Testis (tissue), 3 donors: ENCODE measurements around the gene MTAP. TPM values are rescaled to one million over a fixed set of nuclear protein-coding genes. Genes with fewer than 3 reads are reported as not detected.

ENCODE experiments used
- DNase-seq: peaks from one replicate; pipeline ENCODE4 v3.0.0-alpha.2; 2019
- H3K27ac ChIP-seq, 2 donors: fragments of 200-600 bp; sonication (generic); one replicate each; pipeline ENCODE4 v1.5.1; 2019
- H3K27me3 ChIP-seq: fragments of 200-600 bp; sonication (generic); one replicate; pipeline ENCODE4 v1.5.1; 2019
- H3K36me3 ChIP-seq: fragments of 200-600 bp; sonication (generic); one replicate; pipeline ENCODE4 v1.5.1; 2017; ENCODE audit warnings: low read depth; ENCODE audit errors: missing control alignments
- H3K4me1 ChIP-seq: fragments of 200-600 bp; sonication (generic); one replicate; pipeline ENCODE4 v1.5.1; 2019
- H3K4me3 ChIP-seq, 2 donors: fragments of 200-600 bp; sonication (generic); one replicate each; pipeline ENCODE4 v1.5.1; 2017 to 2019
- H3K9me3 ChIP-seq: fragments of 200-600 bp; sonication (generic); one replicate; pipeline ENCODE4 v1.5.1; 2017
- CTCF ChIP-seq, 3 experiments: fragments of 450-650 bp in 2 of 3; fragments of 200-600 bp in 1 of 3; sonication (generic) in 1 of 3; IDR thresholded peaks; one replicate each; pipeline ENCODE4 v1.5.1; 2016 to 2019; ENCODE audit warnings: antibody characterized with exemption in 3 of 3, mild to moderate bottlenecking in 2 of 3, moderate library complexity in 1 of 3
- POLR2A ChIP-seq: fragments of 450-650 bp; IDR thresholded peaks from one replicate; pipeline ENCODE4 v1.6.1; 2017; ENCODE audit warnings: antibody characterized with exemption, mild to moderate bottlenecking, moderate library complexity
- WGBS, 2 donors: methylation state at CpG; one replicate each; pipeline ENCODE4 v1.1.5; 2018; 5-methylcytosine and 5-hydroxymethylcytosine counted together
- intact Hi-C: fragments of 100-400 bp; cut with DNase I; formaldehyde crosslinking; loops from one replicate; pipeline ENCODE4 v1.15.1; 2023; ENCODE audit warnings: low total_unique reads
- polyA plus RNA-seq: library from polyadenylated mRNA; stranded (reverse); fragments of 350-450 nt; fragmentation: Illumina TruSeq; extraction: RNeasy Lipid Tissue Mini Kit (QIAGEN cat#74804); gene quantifications from one replicate; pipeline ENCODE4 v1.2.3, GENCODE V29; 2014; ENCODE audit warnings: low read depth, low replicate concordance; ENCODE audit not compliant: insufficient read depth
- total RNA-seq, 2 donors: library from RNA; depleted of rRNA; stranded (reverse); fragments of >200 nt; gene quantifications; one replicate each; pipeline ENCODE4 v1.2.3, GENCODE V29; 2016

Gene MTAP
- total and polyA plus RNA-seq, 3 donors from 2014 or later = 18.2 to 21.2 (median 19.3) TPM

GRCh38 chr9:21931428-21931827 lies 129.0 kb downstream of the MTAP start:
- no peaks in the 10 kb centered on the region for H3K27me3 ChIP-seq
- no peak for TF ChIP-seq POLR2A
- no peak for TF ChIP-seq CTCF (IDR thresholded peaks at IDR 0.05)
- WGBS, 2 donors = 73 to 85% methylated on average over 1 of the region's 1 CpG

GRCh38 chr9:21933281-21933680 lies 130.8 kb downstream of the MTAP start:
- no peaks in the 10 kb centered on the region for H3K9me3 ChIP-seq
- intact Hi-C loops = no loop called here
- DNase-seq = no peak

More at GRCh38 chr9:21931428-21931827, 129.0 kb downstream of the MTAP start:
- Histone ChIP-seq H3K27ac (no peak overlapping the region), H3K9me3 (no peaks in the 10 kb centered on the region), H3K4me1 (no peaks in the 10 kb centered on the region), H3K36me3 (no peaks in the 10 kb centered on the region), H3K4me3 (no peak overlapping the region)
- DNase-seq = no peak
- intact Hi-C loops = no loop called here

GRCh38 chr9:21933865-21934264 lies 131.4 kb downstream of the MTAP start:
- no peak overlapping the region for H3K27ac ChIP-seq
- no peak overlapping the region for H3K4me3 ChIP-seq
- no peaks in the 10 kb centered on the region for H3K36me3 ChIP-seq
- WGBS, 2 donors = 93 to 97% methylated on average over 2 of the region's 2 CpGs
- no peak for DNase-seq
- TF ChIP-seq CTCF (IDR thresholded peaks at IDR 0.05) = no peak
- TF ChIP-seq POLR2A = no peak
- H3K9me3 ChIP-seq = no peaks in the 10 kb centered on the region
- H3K4me1 ChIP-seq = no peaks in the 10 kb centered on the region
- H3K27me3 ChIP-seq = no peaks in the 10 kb centered on the region
- intact Hi-C loops = no loop called here

More at GRCh38 chr9:21933281-21933680, 130.8 kb downstream of the MTAP start:
- Histone ChIP-seq H3K36me3 (no peaks in the 10 kb centered on the region), H3K4me1 (no peaks in the 10 kb centered on the region), H3K27ac (no peak overlapping the region), H3K27me3 (no peaks in the 10 kb centered on the region), H3K4me3 (no peak overlapping the region)
- TF ChIP-seq POLR2A (no peak), CTCF (IDR thresholded peaks at IDR 0.05) (no peak)

GRCh38 chr9:21935631-21936030 lies 133.2 kb downstream of the MTAP start:
- 60 to 64% methylated on average over 1 of the region's 1 CpG for WGBS, 2 donors
- no peaks in the 10 kb centered on the region for H3K4me1 ChIP-seq
- no peaks in the 10 kb centered on the region for H3K9me3 ChIP-seq
- no peaks in the 10 kb centered on the region for H3K27me3 ChIP-seq
- H3K4me3 ChIP-seq = no peak overlapping the region
- TF ChIP-seq POLR2A = no peak
- no peak for TF ChIP-seq CTCF (IDR thresholded peaks at IDR 0.05)
- no peak overlapping the region for H3K27ac ChIP-seq
- DNase-seq = no peak
- intact Hi-C loops = no loop called here
- H3K36me3 ChIP-seq = no peaks in the 10 kb centered on the region

DNA sequence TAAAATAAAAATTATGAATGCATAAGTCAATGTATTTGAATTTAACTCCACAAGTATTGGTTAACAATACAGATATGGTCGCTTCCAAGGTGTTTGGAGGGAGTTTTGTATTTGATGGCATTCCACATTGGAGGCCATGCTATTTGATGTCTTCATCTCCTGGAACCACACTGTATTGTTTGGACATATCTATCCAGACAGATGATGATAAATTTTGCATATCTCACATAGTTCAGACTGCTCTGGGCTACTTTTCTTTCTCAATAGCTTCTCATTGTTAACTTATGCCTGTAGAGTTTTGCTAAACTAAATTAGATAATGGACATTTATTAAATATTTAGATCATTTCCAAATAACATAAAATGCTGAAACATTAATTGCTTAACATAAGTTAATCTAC lies 133.7 kb downstream of the MTAP start:
- 94 to 95% methylated on average over 1 of the region's 1 CpG for WGBS, 2 donors
- Histone ChIP-seq H3K27ac (no peak overlapping the region), H3K36me3 (no peaks in the 10 kb centered on the region), H3K27me3 (no peaks in the 10 kb centered on the region), H3K4me3 (no peak overlapping the region), H3K9me3 (no peaks in the 10 kb centered on the region), H3K4me1 (no peaks in the 10 kb centered on the region)
- DNase-seq = no peak
- intact Hi-C loops = no loop called here
- TF ChIP-seq CTCF (IDR thresholded peaks at IDR 0.05) (no peak), POLR2A (no peak)
